GM12864 (cell line): ENCODE measurements around the gene GPR180.

Experiments
- DNase-seq: peaks from one replicate; pipeline ENCODE4 v3.0.0-alpha.2; 2011; ENCODE audit warnings: low read depth
- H3K4me3 ChIP-seq: 2 replicates; pipeline ENCODE4 v1.5.1; 2011; ENCODE audit warnings: mild to moderate bottlenecking, low read depth, low read length, control low read depth
- CTCF ChIP-seq: IDR thresholded peaks from 2 replicates; pipeline ENCODE4 v1.5.1; 2011; ENCODE audit warnings: low read depth, mild to moderate bottlenecking, moderate library complexity, low read length, control low read depth, inconsistent platforms; ENCODE audit errors: missing control alignments

Gene GPR180

GRCh38 chr13:94658926-94659597, 57.4 kb downstream of the GPR180 start:
- no peak for DNase-seq
- no peak overlapping the region for H3K4me3 ChIP-seq
- TF ChIP-seq CTCF = peak; percentile 16

GRCh38 chr13:94659598-94659946, 57.9 kb downstream of the GPR180 start:
- no peak for TF ChIP-seq CTCF
- DNase-seq = no peak
- no peak overlapping the region for H3K4me3 ChIP-seq

GRCh38 chr13:94660695-94661326, 59.2 kb downstream of the GPR180 start:
- no peak overlapping the region for H3K4me3 ChIP-seq
- TF ChIP-seq CTCF = peak; percentile 30
- DNase-seq = no peak

- no peak overlapping the region for H3K4me3 ChIP-seq
- TF ChIP-seq CTCF = no peak
- no peak for DNase-seq
These were observed 59.7 kb downstream of the GPR180 start for GRCh38 chr13:94661406-94661805.

- no peak for DNase-seq
- TF ChIP-seq CTCF = no peak
- H3K4me3 ChIP-seq = no peak overlapping the region
These were observed 60.8 kb downstream of the GPR180 start for GRCh38 chr13:94662274-94662945.

GRCh38 chr13:94664889-94665288, 63.2 kb downstream of the GPR180 start:
- DNase-seq = no peak
- H3K4me3 ChIP-seq = no peak overlapping the region
- no peak for TF ChIP-seq CTCF

- TF ChIP-seq CTCF = no peak
- DNase-seq = no peak
- H3K4me3 ChIP-seq = no peak overlapping the region
These were observed 64.4 kb downstream of the GPR180 start for GRCh38 chr13:94666065-94666464.
